HG03571 (cell line): ENCODE measurements around the gene ABCC9.

ENCODE experiments used
- ATAC-seq: cut with Tn5 transposase; IDR thresholded peaks from one replicate; pipeline ENCODE4 v1.9.1; 2021; ENCODE audit not compliant: unreplicated experiment

ABCC9 gene

DNA sequence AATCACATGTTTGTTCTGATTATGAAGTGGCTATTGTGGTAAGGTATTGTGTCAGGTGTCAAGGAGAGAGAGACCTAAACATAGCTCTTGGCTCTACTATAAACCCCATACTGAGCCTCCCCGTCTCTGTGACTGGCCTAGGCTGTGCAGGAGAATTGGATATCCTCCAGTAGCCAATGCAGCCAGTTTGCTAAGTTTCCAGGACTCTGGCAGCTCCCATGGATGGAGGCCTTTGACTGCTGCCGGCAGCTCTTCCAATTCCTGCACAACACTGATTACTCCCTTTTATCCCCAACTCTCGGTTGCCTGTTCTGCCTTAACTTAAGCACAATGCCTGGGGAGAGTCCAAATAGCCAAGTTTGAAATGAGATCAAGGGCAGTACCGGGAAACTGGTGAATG, 59.3 kb downstream of the ABCC9 start:
- ATAC-seq = no peak

DNA sequence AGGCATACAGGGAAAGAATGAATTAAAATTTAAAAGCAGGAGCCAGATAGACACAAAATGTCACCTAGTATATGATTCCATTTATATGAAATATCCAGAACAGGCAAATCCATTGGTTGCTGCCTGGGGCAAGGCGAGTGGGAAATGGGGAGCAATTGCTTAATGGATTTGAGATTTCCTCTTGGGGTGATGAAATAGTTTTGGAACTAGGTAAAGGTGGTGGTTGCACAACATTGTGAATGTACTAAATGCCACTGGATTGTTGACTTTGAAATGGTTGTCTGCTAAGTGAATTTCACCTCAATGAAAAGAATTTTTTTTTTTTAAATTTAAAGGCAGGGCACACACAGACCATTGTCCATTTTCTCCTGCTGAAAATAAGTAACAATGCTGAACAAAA, 61.9 kb downstream of the ABCC9 start:
- no peak for ATAC-seq

DNA sequence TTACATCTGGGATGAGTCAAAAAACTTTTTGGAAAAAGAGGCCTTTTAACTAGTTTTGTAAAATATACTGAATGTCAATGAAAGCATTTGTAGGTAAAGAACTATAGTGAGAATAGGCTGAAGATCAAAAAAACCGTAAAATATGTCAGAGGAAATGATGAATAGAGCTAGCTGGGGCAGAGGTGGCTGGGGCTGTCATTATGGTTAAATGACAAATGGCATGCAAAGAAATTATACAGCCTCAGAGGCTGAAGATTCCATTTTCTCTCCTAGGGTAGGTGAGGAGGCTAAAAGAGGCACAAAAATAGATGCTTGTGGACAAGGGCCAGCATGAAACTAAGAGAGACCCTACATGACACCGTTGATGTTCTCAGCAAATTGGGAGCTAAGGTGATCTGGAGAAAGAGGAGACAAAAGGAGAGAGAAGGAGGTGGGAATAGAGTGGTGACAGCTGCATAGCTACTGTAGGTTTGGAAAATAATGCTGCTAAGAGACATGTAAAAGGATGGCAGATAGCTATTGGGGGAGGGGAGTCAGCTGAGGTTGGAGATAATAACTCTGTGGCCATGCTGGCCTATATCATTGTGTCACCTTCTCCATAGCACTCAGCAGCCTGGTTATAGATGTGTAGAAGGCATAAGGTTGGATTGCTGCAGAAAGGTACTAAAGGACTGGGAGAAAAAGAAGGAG, 63.8 kb downstream of the ABCC9 start:
- no peak for ATAC-seq

DNA sequence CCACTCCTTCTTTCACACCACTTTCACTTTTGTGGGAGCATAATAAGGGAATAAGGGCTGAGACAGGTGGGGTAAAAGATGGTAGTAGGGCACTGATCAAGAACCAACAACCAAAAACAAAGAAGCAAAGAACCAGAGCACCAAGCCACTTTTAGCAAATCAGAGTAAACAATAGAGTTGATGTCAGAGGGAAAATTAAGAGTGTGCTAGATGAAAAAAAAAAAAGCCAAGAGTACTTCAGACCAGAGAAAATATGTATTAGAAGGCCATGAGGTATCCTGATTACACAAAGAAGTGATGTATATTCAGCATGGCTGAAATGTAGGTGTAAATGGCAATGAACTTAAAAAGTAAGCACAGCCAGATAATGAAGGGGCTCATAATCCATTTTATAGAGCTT, 75.4 kb downstream of the ABCC9 start:
- no peak for ATAC-seq

DNA sequence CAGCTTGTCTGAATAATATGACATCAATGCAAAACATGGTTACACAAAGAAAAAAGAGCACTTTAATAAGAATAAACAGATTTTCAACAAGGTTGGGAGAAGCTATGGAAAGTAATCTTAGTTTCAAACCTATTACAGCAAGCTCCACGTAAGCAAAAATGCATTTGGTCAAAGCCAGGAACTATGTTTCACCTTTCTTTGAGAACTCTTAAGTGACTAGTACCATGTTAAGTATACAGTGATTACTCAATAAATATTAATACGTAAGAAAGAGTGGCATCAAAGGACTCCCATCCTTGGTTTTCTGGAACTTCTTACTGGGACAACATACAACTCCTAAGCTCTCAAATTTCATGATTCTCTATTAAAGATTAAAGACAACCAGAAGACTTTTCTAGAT, 80.7 kb downstream of the ABCC9 start:
- ATAC-seq = no peak

DNA sequence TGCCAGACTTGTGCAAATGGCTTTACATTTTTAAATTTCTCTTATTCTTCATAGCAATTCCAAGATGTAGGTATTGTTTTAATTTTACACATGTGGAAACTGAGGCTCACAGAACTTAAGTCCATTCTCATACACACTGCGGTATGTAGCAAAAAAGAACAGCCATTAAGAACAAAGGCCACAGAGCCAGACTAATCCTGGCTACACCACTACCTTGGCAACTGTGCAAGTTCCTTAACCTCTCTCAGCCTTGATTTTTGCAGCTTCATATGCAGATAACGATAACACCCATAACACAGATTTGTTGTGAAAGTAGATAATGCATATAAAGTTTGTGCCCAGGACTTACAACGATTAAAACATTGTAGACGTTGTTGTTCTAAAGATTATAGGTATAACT, 81.1 kb downstream of the ABCC9 start:
- no peak for ATAC-seq

DNA sequence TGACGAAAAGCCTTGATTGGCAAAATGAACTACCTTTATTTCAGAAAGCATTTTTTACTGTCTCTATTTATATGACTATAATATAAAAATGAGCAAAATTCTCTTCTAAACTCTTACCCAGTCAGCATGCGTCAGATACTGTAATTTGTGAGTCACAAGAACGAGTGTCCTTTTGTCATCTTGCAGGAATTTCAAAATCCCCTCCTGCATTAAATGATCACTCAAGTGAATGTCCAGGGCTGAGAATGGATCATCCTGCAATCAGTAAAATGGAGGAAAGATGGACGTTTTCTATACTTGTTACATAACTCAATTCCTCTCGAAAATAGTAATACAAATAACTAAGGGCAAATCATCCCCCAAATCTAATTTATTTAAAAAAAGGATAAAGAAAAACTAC, 89.0 kb downstream of the ABCC9 start:
- no peak for ATAC-seq

DNA sequence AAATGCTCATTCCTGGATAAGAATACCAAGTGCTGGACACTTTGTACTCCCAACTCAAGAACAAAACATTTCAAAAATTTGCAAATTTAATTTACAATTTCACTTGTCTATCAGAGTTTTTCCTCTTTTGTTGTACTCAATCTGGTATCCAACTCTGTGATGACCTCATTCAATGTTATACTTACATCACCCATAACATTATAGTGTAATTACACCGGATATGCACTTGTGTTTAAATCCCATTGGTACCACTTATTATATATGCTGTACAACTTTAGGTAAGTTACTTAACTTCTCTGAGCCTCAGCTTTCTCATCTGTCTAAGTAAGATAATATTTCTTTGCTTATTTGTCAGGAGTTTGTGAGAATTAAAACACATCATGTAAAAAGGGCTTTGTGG, 90.1 kb downstream of the ABCC9 start:
- ATAC-seq = no peak

DNA sequence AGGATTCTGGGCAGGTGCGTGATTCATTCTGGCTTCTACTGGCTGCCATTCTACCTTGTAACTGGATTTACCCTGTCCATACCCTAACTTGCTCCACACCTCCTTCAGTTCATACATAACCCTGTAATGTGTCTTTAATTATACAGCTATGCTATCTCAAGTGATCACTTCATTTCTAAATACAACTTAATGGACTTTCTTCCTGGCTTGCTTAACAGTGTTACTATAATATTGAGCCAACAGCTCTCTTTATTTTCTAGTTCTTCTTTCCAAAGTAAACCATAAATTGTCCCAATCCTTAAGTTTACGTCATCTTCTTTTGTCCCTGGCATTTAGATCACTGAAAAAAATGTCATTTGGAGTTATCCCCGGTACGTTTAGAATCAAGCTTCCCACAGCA, 90.8 kb downstream of the ABCC9 start:
- ATAC-seq = no peak

DNA sequence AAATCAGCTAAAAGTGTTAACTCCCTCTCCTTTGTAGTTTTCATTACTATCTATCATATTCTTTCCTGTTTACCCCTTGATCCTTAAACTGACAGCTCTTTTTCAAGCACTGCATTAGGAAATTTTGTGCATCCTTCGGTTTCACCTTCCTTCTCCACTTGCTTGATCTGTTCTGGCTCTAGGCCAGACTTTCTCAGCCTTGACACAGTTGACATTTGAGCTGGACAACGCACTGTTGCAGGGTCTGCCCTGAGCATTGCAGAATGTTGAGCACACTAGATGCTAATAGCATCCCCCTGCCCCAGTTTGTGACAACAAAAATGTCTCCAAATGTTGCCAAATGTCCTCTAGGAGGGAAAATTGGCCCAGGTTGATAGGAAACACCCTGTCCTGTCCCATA, 91.3 kb downstream of the ABCC9 start:
- no peak for ATAC-seq

DNA sequence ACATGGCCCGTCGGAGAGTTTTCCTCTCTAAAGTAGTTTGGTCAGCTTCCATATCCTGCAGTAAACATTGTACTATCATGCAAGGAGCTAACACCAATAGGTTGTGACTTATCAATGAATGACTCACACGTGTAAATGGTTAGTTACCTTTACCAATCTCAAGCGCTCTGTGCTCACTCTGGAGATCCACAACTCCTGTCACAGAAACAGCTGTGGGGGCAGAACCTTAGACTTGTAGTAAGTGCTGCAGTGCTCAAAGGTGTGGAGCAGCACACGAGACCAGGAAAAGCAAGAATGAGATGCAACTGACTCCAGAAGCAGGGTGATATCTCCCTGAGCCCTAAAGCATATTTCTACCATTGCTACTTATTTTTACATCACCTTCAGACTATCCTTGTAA, 93.0 kb downstream of the ABCC9 start:
- ATAC-seq = no peak

DNA sequence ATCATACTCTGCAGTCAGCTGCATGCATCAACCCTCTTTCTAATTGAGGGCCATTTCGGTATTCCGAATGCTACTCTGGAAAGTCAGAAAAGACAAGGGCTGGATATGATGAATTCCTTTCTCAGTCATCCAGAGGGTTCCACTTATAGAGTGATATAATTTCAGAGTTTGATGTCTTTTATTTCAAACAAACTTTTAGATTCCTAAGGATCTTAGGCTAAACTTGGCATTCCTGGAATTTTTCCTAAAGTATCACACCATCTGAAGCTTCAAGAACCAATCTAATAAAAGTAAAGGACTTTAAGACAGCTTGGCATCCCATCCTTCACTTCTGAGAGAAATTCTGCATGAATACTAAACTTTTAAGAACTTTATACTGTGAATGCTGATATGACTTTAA, 97.4 kb downstream of the ABCC9 start:
- no peak for ATAC-seq

DNA sequence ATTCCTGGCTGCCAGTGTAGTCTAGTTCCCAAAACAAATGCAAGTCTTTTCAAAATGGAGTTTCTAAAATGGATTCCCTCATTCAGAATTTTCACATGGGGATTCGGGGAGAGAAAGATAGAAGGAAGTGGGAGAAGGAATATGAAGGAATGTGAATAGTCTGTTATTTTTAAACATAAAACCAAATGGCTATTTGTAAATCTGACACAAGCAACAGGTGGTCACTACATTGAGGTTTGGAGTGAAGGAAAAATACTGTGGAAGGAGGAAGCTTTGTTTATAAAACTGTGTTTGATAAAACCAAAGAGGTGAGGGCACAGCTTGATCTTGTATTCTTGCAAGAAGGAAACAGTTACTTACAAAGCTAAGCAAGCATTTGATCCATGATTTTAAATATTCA, 101.5 kb downstream of the ABCC9 start:
- no peak for ATAC-seq

DNA sequence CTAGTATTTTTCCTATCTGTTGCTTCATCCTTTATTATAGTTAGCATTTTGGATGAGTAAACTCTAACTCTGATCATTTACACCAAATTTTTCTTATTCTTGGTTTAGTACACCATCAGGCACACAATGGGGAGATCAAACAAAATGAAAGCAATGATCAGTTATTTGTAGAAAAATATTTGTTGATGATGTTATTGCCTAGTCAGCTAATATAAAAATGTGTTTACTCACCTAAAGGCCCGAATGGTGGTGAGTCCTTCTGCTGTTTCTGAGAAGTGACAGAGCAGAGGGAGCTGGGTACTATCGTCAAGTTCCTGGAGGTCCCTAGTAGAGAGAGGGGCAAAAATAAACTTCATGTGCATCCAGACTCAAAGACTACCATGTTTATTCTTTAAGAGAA, 103.4 kb downstream of the ABCC9 start:
- ATAC-seq = no peak

DNA sequence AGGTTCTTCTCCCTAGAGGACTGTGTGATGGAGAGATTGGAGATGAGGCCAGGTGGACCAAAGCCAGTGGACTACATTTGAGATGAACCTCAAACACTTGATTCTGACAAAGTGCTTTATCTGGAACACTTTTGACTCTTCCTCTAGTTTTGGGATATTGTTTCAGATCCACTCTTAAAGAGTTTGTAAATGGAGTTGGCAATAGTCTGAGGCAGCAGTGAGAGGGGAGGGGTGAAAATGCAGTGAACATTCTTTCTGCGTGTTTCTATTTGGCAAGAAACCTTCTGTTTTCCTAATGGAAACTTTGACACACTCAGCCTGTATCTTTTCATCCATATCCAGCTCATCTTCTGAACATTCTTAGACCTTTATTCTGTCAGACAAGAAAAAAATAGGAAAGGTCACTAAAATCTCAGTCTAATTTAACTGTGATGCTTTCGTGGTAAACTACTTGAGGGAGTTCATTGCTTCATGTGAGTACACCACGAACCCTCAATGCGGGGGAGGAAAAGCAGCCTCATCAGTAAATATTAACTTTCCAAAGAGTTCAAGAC, 109.4 kb downstream of the ABCC9 start:
- no peak for ATAC-seq

DNA sequence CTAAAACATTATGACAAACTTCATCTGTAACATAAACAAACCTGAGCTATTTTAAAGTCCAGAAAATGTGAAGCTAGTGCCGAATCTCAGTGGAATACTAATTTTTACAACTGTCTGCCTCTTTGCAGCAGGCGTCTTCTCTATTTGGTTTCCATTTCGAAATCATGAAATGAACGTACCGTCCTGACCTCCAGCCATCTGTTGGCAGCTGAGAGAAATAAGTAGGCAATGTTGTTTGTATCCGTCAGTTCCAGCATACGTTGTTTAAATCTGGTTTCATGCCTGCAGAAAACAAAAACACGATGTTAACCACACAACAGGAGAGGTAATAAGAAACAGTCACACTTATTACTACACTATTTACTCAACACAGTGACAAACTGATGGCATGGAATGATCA, 112.4 kb downstream of the ABCC9 start:
- no peak for ATAC-seq

DNA sequence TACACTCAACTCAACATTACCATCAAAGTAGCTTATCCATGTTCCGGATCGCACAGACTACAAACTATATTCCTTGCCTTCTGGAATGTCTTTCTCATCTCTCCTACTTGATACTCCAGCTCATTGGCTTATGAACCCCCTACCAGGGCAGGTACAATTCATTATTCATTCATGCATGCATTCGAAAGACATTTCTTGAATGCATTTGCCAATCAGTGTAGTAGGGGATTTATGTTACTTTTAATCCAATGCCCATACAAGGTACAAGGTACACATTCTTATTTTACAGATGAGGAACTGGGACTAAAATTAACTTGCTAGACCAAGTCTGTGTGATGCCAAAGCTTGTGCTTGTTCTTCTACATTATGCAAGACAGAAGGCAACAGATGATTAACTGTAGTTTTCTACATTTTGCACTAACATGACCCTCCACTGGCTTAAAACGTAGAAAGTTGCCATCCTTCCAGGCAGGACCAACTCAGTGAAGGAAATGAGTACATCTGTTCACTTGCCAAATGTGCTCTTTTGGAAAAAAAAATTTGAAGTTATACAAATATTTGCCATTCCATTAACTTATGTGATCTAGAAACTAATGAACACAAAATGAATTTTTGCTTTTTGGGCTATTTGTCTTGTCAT, 113.0 kb downstream of the ABCC9 start:
- ATAC-seq = no peak

DNA sequence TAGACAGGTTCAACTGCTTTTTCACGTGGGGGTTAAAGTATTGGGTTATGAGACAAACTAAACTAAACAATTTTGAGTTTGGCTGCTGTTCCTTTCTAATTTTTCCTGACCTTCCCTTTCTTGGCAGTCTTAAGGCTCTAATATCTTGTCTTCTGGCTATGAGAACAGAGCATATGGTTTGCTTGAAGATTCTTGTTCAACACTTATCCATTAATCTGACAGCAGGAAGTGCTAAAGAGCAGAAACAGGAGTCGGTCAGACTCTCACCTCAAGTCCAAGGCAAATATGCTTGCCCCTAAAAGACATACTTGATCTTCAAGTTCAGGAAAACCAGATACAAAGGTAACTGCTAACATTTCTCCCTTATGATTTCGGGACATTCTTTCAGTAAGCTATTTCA, 114.1 kb downstream of the ABCC9 start:
- ATAC-seq = no peak

DNA sequence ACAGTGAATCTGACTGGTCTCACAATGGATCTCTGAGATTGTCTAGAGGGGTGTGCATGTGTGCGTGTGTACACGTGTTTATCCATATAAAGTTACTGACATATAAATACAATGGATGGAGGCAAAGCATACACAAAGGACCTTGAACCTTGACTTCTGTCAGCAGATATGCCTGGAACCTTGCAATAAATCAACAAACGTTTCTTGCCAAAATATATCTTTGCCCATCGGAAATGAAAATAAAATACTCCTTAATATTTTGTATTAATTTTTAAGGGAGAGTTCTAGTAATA, 114.7 kb downstream of the ABCC9 start:
- ATAC-seq = no peak

DNA sequence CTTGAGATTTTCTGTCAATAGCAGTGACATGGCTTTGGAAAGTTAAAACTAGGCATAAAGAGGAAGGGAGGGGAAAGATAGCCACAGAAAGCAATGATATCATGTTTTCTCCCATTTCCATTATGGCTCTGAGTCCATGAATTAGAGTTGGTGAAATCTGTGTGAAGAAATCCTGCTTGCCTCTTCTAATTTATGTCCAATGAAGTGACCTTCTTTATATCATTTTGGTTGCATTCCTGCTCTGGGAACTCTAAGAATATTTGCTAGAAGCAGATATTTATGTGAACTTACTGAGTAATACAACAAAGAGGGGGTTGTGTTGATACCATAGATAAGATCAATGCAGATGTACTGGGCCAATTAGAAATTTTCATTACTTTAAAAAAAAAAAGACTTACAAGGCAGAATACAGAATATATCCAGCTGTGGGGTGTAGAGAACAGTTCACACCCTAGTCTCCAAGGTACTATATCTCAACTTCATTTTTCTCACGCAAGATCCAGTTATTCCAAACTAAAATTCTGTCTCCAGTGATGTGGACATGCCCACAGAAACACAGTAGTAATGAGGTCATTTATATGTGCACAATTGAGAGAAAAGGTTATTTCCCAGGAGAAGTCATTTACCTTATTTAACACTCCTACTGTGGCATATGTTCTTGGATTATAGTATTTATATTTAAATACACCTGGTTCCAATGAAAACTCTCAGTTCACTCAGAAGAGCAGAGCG, 115.2 kb downstream of the ABCC9 start:
- no peak for ATAC-seq

DNA sequence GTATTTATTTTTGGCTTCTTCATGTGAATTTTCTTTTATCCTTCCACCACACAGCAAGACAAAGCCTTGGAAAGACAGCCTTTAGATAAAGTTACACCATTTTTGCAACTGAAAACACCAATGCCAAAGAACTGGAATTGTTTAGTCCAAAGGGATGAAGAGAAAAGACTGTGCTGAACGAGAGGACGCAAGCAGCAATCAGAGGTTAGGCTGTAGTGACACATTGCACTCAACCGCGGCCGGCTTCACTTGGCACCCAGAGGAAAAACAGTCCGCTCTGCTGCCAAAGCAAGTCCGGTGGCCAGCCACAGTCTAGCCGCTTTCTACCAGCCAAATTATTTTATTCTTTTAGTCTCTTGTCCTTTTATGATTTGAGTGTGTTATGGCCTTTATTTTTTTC, 117.6 kb downstream of the ABCC9 start:
- no peak for ATAC-seq

DNA sequence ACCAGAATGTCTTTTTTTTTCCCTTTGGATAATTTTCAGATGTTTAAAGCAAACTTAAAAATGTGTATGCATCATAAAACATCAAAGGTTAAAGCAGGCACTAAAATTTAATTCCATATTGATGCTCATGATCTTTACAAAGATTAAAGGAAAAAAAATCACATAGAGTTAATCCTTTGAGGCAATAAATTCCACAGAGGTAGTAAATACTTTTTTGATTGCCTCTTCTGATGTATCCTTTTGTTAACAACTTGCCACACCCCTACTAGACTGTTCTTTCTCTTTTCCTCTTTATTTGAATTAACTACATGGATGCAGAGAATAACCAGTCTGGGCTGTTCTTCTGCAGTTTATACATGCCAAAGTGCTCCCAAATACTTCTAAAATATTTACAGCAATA, 121.5 kb downstream of the ABCC9 start:
- ATAC-seq = no peak
